GM20000 (cell line): ENCODE data around the gene PACRG.

Experiments used
- DNase-seq: peaks from one replicate; pipeline ENCODE4 v3.0.0; 2012; ENCODE audit warnings: low spot score
- CTCF ChIP-seq: IDR thresholded peaks from 2 replicates; pipeline ENCODE4 v1.5.1; 2012; ENCODE audit warnings: mild to moderate bottlenecking, control low read depth; ENCODE audit errors: extremely low read depth, missing control alignments

The PACRG gene

GRCh38 chr6:163323274-163323673 lies 595.5 kb downstream of the PACRG start:
- TF ChIP-seq CTCF = no peak
- DNase-seq = no peak

DNA sequence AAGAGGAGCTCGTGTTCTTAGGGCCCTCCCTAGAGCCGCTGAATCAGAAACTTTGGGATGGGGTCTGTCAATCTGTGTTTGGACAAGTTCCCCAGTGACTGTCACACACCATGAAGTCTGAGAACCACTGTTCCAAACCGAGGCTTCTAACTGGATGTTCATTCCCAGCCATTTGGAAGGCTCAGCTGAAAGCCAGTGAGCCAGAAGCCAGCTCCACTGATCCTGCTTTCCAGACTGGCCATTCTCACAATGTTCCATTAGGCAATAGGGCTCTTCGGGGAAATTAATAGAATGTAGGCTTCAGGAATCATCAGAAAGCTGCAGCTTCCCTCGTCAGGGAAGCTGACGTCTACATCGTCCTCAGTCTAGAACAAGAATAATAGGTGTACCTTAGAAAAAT lies 595.9 kb downstream of the PACRG start:
- TF ChIP-seq CTCF = no peak
- DNase-seq = no peak

DNA sequence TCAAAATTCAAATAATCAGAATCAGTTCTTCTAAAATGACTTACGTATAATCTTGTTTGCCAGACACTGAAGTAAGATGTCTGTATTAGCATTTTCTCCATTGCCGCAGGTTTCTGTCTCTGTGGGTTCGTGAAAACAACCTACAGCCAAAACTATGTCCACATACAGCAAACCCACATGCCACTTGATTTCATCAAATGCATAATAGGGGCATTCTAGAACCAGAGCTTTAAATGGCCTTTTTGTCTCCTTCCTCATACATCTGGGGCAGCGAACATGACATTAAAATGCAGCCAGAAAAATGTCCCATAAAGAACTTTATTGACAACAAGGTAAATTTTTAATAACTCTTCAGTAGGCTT lies 596.5 kb downstream of the PACRG start:
- DNase-seq = no peak
- no peak for TF ChIP-seq CTCF

GRCh38 chr6:163324688-163325389 lies 597.1 kb downstream of the PACRG start:
- TF ChIP-seq CTCF = no peak
- no peak for DNase-seq

DNA sequence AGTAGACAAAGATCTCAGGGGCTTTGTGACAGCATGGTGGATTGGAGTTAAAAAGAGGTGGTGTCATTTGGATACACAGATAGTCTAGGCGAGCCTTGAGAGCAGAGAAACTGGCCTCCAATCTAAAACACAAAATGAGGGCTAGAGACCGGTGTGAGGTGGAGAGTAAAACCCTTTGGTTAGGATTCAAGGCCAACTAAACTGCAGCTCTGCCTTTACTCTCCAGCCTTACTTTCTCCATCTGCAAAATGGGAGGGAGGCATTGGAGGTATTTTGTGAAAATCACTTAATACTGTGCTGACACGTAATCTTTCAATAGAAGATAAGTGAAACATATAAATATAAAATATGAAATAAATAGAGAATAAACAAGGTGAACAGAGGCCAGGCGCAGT lies 597.6 kb downstream of the PACRG start:
- DNase-seq = no peak
- TF ChIP-seq CTCF = no peak

- TF ChIP-seq CTCF = no peak
- no peak for DNase-seq
These were observed 599.5 kb downstream of the PACRG start for GRCh38 chr6:163327165-163327880.

GRCh38 chr6:163327921-163328320 lies 600.1 kb downstream of the PACRG start:
- no peak for TF ChIP-seq CTCF
- DNase-seq = no peak
